ENCODE measurements around the gene SBK2.

DNA sequence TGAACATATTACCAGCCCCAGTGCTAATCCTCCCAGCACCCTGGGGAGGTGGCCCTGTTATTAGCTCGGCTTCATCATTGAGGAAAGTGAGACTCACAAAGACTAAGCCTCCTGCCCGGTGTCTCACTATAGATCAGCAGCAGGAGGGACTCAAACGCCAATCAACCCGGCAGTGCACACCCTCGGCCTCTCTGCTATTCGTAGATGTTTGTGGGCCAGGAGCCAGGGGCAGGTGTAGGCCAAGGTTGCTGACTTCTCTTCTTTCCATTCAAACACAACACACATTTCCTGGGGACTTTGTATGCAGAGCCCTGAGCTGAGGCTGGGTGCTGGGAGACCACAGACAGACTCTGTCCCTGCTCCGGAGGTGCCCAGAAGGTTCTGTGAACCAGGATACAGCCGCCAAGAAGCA, 17.8 kb upstream of the SBK2 start:
- TF ChIP-seq, protein P1, sequence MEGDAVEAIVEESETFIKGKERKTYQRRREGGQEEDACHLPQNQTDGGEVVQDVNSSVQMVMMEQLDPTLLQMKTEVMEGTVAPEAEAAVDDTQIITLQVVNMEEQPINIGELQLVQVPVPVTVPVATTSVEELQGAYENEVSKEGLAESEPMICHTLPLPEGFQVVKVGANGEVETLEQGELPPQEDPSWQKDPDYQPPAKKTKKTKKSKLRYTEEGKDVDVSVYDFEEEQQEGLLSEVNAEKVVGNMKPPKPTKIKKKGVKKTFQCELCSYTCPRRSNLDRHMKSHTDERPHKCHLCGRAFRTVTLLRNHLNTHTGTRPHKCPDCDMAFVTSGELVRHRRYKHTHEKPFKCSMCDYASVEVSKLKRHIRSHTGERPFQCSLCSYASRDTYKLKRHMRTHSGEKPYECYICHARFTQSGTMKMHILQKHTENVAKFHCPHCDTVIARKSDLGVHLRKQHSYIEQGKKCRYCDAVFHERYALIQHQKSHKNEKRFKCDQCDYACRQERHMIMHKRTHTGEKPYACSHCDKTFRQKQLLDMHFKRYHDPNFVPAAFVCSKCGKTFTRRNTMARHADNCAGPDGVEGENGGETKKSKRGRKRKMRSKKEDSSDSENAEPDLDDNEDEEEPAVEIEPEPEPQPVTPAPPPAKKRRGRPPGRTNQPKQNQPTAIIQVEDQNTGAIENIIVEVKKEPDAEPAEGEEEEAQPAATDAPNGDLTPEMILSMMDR (IDR thresholded peaks at IDR 0.05; ENCODE audit: insufficient read depth, low read depth, low read length): no peak
- TF ChIP-seq EZH2 (IDR thresholded peaks at IDR 0.05; ENCODE audit: insufficient read depth, low read length): no peak
